ENCODE results near the gene NFATC2.

NFATC2 gene

GRCh38 chr20:51447765-51448148 lies 94.8 kb downstream of the NFATC2 start:
- no peak for DNase-seq

DNA sequence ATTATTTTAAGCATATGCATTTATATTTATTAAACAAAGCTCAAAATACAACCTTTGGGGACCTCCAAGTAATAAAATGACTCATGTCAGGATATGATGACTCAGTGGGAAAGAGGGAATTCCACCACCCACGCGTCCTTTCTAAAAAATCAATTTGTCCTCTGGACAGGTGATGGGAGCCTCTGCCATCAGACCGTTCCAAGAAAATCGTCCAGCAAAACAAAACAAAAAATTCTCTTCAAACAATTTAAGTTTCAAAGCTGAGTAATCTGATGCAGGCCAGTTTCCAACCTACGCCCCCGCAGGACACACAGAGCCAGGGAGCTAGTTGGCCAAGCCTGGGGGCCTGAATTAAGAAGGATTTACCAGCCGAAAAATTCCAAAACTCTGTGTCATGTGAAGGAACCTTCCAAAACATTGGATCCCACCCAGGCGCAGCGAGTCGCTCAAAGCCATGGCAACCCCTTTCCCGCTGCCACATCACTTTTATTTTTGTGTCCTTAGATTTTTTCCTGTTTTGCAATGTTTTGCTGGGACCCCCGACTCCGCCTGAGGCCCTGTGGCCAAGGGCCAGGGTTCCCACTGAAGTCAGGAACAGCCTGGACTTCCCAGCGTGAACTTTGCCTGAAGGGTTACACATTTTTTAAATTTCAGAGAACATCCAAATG lies 95.3 kb downstream of the NFATC2 start:
- DNase-seq = no peak

DNA sequence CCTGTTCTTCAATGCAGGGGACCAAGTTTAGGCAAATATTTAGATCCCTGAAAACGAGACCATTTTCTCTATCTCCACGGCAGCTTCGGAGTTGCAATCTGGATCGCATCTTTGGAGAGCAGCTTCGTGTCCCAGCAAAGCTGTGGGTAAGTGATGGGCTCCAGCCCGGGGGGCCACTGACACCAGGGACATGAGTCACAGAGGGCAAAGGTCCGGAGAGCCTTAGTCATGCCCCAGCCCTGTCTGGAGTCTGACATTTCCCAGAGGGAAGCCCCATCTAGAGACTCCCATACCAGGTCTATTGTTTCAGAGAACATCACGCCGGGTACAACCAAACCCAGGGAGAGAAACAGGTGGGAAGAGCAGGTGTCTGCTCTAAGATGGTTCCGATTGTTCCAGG lies 95.9 kb downstream of the NFATC2 start:
- no peak for DNase-seq

GRCh38 chr20:51446230-51446629 lies 96.3 kb downstream of the NFATC2 start:
- no peak for DNase-seq

GRCh38 chr20:51445591-51445990 lies 96.9 kb downstream of the NFATC2 start:
- no peak for DNase-seq

- DNase-seq = no peak
These were observed 97.5 kb downstream of the NFATC2 start for GRCh38 chr20:51444922-51445438.

DNA sequence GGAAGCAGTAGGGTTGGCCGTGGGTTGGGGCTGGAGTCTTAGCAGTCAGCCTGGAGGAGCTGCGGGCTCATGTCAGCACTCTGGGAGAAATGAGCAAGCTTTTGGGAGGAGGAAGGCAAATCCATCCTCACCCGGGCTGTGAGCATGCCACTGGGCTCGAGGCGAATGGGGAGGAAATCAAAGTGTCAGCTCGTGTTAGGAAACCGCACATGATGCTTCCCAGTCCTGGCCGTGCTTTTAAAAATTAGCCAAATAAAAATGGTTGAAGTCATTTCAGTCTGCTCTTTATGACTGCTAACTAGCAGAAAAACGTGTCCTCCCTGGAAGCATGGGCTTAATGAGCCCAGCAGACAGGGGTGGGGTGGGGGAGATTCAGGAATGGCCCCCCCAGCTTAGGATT lies 98.1 kb downstream of the NFATC2 start:
- no peak for DNase-seq

DNA sequence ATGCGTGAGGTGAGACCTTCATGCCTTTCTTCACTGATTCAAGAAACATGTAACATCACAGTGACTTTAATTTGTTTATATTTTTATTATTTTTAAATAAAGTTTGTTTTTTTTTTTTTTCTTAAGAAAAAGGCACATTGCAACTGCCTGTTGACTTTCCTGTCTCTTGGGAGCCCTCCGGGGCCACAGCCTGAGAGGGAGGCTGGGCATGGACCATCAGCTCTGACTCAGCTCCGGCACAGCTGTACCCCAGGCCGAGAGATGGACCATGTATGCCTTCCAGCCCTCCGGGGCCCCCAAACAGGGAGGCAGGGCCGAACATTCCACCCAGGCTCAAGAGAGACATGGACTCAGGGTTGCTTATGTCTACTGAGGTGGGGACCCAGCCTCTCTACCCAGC lies 99.9 kb downstream of the NFATC2 start:
- DNase-seq = no peak

- no peak for DNase-seq
These were observed 101.9 kb downstream of the NFATC2 start for GRCh38 chr20:51440589-51440988.

DNA sequence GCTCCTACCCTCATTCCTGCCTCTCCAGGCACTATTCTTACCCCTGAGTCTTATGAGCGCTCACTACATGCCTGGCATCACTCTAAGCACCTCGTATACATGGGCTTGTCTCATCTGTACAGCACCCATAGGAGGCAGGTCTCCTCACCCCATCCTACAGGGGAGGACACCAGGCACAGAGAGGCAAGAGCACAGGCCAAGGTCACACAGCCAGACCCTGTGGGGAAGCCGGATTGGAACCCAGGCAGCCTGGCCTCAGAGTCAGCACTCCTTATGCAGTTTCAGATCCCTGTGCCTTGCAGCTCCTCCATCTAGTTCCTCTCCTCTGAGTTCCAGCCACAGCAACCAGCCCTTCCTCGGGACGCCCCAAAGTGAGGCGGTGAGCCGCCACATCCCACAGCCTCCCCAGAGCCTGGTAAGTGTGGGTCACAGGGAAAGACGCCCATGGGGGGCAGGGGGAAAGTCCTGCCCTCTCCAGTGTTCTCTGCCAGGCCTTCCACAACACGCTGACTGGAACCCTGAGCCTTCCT lies 103.3 kb downstream of the NFATC2 start:
- no peak for DNase-seq

GRCh38 chr20:51438136-51438535 lies 104.4 kb downstream of the NFATC2 start:
- DNase-seq = no peak

DNA sequence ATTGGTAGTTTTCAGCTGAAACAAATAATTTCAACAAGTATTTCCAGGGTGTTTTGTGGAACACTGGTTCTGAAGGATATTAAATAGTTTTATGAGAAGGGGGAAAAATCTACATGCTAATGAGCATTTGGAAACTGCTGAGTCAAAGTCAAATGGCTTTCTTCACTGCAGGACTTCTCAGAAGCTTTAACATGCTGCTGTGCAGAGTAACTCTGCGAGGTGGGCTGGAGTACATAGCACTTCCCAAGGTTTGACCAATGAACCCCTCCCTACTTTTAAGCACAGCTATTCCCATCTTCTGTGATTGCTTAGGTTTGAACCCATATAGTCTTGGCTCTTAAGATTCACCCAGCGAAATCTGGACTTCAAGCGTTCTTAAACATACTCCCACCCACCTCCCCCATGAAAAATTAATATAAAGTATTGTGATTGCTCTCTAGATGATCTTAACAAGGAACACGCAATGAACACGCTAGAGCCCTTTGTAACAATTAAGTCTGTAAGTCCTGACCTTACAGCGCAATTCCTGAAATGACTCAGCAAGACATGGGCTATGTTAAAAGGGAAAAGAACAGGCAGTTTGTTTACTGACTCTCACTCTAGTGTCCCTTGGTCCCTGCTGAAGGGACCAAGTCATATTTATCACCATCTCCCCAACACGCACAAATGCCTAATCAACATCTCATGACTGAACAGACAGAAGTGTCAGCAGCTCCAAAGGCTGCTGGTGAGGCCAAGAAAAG lies 105.2 kb downstream of the NFATC2 start:
- no peak for DNase-seq

DNA sequence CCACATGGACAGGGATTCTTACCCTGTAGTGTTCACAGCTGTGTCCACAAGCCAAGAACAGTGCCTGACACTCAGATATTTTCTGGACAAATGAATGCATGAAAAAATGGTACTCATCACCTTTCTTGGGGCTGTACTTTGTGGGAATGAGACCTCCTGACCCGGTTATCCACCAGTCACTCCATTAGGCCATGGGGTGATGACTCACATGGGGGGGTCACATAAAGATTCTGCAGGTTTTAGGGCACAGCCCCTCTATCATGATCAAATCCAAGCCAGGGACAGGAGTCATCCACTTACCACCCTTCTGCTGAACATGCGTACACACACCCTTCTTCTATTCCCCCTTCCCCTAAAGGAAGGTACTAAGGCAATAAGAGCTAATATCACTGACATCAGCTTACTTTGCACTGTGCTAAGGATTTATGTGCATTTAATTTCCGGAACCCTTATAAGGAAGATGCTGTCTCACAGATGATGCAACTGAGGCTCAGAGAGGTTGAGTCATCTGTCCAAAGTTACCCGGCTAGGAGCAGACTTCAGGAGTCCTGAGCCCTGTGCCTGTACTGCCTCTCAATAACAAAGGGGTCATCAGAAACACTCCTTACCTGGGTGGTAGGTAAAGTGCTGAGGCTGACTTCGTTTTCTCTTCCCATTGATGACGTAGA lies 107.8 kb downstream of the NFATC2 start:
- DNase-seq = no peak

- DNase-seq = no peak
These were observed 108.5 kb downstream of the NFATC2 start for GRCh38 chr20:51434026-51434425.

DNA sequence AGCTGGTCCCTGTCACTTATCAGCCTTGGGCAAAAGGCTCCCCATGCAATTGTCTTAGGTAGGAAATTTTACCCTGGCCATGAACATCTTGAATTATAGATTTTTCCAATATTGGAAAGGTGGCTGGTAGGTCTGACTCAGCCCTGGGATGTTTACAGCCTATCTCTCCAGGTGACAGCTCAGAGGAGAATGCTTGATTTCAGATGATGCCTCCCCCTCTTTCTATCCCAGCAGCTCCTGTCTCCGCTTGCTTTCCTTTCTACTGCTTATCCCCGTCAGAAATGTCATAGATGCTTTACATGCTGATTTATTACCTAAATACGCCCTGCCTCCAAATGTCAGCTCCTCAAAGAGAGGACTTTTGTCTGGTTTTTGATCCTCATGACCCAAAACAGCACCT lies 109.6 kb downstream of the NFATC2 start:
- no peak for DNase-seq

DNA sequence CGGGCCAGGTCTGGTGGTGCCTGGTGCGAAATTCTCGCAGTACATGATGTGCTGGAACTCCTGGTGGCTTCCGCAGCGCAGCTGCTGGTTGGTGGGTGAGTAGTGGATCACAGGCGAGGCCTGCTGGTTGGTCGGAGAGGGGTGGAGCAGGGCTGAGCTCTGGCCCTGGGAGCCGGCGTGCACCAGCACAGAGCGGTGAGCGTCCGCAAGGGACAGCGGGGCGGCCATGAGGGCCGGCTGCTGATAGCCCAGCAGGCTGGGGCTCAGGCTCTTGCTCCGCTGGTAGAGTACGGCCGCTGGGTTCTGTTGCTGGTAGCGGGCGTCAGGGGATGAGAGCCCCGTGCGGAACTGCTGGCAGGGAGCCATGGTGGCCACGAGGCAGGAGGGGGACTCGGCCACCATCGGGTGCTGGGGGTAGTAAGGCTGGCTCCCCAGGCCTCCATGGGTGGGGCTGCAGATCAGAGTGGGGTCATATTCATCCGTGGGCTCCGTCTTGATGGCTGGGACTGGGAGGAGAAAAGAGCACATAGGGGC lies 110.2 kb downstream of the NFATC2 start:
- no peak for DNase-seq

- no peak for DNase-seq
These were observed 111.2 kb downstream of the NFATC2 start for GRCh38 chr20:51431321-51431720.

DNA sequence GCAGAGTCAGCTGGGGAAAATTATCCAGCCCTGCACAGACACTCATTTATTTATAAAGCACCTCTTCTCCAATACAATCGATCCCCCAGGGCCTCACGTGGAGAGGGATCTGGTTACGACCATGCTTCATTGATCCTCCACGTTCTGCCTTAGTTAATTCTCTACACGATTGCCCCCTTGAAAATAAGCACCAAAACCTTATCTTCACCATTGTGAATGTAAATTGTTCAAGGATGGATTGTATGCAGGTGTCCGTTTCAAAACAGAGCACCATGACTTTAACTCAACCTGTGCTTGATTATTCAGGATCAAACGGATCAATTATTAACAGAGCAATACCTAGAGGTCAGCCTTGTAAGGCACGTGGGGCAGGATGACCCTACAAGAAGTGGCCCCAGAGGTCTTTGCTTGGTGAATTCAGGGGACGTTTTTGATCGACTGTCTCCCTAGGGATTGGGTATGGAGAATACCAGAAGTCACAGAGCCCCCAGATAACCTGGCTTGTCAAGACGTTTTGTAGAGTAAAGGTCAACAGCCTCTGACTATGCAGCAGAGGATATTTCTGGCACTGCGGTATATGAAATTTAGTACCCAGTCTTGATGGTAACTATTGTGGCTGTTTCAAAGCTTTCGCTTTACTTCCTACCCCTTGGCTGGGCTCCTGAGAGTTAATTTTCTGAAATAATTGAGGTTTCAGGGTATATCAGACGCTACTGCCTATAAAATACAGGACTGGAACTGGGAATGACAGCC lies 112.1 kb downstream of the NFATC2 start:
- DNase-seq = no peak

GRCh38 chr20:51429696-51430095 lies 112.8 kb downstream of the NFATC2 start:
- no peak for DNase-seq

DNA sequence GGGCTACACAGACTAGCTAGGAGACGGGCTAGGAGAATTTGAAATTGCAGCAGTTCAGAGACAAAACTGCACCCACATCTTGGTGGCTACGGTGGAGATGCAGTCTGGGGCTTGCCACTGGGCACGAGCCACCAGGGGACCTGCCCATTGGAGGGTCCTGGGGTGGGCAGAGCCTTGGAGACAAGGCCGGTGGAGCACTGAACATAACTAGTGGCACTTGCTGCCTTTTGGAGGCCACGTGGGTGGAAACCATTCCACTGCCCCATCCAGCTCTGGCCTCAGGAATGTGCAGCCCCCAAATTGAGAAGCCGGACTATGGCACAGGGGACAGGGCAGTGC lies 113.4 kb downstream of the NFATC2 start:
- DNase-seq = no peak

GRCh38 chr20:51428401-51429143 lies 113.9 kb downstream of the NFATC2 start:
- no peak for DNase-seq

All from effector CD4-positive, alpha-beta T cell (primary cell).